GM12891 (cell line): Measurements from ENCODE around the gene CDKN2B.

ENCODE experiments used
- POLR2A ChIP-seq: IDR thresholded peaks from 2 replicates; pipeline ENCODE4 v1.6.1; 2011; ENCODE audit warnings: low read depth, low read length, control low read depth
- POLR2AphosphoS5 ChIP-seq: IDR thresholded peaks from 2 replicates; pipeline ENCODE4 v1.6.1; 2011; ENCODE audit warnings: low read depth, low read length, control low read depth
- TAF1 ChIP-seq: IDR thresholded peaks from 2 replicates; pipeline ENCODE4 v1.6.1; 2011; ENCODE audit warnings: low read depth, low read length, control low read depth

DNA sequence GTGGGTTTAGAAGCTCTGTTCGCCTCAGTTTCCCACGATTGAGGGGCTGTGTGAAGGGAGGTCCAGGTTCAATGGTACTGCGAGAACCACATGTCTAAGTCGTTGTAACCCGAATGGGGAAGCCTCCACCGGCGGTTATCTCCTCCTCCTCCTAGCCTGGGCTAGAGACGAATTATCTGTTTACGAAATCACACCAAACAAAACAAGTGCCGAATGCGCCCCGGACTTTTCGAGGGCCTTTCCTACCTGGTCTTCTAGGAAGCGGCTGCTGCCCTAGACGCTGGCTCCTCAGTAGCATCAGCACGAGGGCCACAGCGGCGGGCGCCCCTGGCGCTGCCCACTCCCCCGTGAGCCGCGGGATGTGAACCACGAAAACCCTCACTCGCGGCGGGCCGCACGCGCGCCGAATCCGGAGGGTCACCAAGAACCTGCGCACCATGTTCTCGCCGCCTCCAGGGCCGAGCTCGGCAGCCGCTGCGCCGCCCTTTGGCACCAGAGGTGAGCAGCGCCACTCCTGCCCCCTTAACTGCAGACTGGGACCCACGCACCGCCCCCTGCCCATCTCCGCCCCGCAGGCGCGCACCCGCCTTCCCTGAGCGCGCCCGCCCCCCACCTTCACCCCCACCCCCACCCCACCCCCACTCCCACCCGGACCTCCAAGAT, 15.1 kb downstream of the CDKN2B start, which contains the start of gene CDKN2A:
- TF ChIP-seq POLR2AphosphoS5: no peak
- no peak for TF ChIP-seq TAF1
- TF ChIP-seq POLR2A: no peak
